ENCODE measurements around the gene SMIM24.
"Not testable (repeated sequence)": the region's sequence is repeated elsewhere in the genome, so short reads cannot be mapped to it uniquely, and the experiment has no call there.

Gene SMIM24

DNA sequence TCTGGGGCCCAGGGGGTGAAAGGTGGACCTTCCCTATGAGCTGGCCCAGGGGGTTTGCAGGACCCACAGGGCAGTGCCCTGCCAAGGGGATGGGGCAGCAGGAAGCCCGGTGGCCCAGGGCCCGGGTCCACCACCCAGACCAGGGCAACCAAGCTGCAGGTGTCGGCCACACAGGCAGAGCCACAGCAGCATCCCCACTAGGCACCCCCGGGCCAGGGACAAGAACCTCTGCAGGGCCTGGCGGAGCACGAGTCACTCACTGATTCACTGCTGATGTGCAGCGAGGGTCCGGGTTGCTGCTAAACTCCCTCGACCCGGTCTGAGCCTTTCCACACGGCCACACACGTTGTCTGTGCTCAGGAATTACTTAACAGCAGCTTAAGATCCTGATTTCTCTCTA lies 34.6 kb upstream of the SMIM24 start:
- DNase-seq (ENCODE audit: low read depth): no peak

- no peak for DNase-seq (ENCODE audit: low read depth)
Measured at GRCh38 chr19:3513229-3514140, 33.2 kb upstream of the SMIM24 start.

- DNase-seq (ENCODE audit: low read depth): no peak
Measured at GRCh38 chr19:3512562-3513228, 32.4 kb upstream of the SMIM24 start.

- DNase-seq (ENCODE audit: low read depth): no peak
Measured at GRCh38 chr19:3511506-3512251, 31.4 kb upstream of the SMIM24 start.

DNA sequence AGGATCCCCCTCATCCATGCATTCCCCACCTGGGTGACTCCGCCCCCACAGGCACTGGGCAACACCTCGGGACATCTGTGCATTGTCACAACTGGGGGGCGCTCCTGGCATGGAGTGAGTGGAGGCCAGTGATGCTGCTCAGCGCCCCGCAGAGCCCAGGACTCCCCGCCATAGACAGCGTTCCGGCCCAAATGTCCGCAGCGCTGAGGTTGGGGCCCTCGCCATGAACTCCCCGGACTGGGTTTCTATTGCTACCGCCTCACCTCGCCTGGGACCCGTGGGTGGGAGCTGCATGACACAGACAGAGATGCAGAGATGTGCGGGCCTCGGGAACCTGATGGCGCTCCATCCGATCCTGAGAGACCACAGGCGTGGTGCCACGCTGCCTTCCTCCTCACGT lies 30.4 kb upstream of the SMIM24 start:
- no peak for DNase-seq (ENCODE audit: low read depth)

- no peak for DNase-seq (ENCODE audit: low read depth)
Measured at GRCh38 chr19:3509566-3509989, 29.3 kb upstream of the SMIM24 start.

GRCh38 chr19:3508771-3509535 lies 28.6 kb upstream of the SMIM24 start:
- DNase-seq (ENCODE audit: low read depth): no peak

DNA sequence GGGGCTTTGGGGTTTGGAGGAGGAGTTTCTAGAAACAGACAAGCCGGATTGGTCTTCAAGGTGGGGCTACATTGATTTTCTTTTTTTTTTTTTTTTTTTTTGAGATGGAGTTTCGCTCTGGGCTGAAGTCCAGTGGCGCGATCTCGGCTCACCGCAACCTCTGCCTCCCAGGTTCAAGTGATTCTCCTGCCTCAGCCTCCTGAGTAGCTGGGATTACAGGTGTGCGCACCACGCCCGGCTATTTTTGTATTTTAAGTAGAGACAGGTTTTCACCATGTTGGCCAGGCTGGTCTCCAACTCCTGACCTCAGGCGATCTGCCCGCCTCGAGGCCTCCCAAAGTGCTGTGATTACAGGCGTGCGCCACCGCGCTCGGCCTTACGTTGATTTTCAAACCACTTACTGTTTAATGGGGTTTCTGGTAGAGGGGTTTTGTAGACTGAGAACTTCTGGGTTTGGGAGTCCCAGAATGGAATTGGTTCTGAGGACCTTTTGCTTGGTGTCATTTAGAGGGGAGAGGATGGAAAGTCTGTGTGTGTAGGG lies 27.9 kb upstream of the SMIM24 start:
- not testable (repeated sequence) for DNase-seq (ENCODE audit: low read depth)

GRCh38 chr19:3507371-3508120 lies 27.2 kb upstream of the SMIM24 start:
- no peak for DNase-seq (ENCODE audit: low read depth)

GRCh38 chr19:3506384-3507340 lies 26.3 kb upstream of the SMIM24 start:
- DNase-seq (ENCODE audit: low read depth): no peak

DNA sequence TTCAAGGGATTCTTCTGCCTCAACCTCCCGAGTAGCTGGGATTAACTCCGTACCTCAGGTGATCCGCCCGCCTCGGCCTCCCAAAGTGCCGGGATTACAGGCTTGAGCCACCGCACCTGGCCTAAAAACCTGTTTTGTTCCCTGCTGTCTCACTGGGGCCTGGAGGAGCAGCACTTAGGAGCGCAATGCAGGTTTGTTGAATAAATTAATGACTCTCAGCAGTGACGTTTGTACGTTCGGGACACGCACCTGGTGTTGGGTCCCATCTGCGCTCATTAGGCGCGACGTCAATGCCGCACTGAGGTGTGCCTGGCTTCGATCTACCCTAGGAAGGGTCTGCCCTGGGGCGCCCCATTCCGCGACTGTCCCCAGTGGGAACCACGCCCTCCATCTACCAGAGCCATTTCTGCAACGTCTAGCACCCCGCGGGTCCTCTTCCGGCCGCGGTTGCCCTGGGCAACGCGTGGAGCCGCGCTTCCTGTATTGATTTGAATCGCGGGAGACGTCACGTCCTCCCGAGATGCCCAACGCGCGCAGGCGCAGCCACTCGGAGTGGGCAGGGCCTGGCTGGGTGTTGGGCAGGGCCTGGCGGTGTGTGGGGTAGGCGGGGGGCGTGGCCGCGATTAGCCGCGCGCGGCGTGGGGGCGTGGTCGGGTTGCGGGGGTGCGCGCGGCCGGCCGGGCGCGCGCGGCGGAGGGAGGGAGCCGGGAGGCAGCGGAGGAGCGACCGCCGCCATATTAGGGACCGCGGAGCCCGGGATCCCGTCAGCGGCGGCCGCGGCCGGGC lies 25.5 kb upstream of the SMIM24 start, which contains the start of gene FZR1:
FZR1 (plus strand) TSS at position 714 of the 786 bp plus-strand sequence. CDS start 16,679 bp downstream, outside the sequence.
- DNase-seq (ENCODE audit: low read depth): peak; percentile 90

DNA sequence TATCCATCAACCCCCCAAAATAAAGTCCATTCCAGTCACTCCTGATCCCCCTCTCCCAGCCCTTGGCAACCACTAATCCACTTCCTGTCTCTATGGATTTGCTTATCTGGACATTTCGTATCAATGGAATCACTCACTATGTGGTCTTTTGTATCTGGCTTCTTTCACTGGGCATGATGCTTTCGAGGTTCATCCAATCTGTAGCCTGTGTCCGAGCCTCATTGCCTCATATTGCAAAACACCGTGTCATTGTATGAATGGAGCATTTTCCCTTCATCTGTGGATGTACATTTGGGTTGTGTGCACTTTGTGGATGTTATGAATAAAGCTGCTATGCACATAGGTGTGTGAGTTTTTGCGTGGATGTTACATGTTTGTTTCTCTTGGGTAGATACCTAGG lies 24.4 kb upstream of the SMIM24 start:
- DNase-seq (ENCODE audit: low read depth): no peak

GRCh38 chr19:3503036-3503572 lies 22.8 kb upstream of the SMIM24 start:
- DNase-seq (ENCODE audit: low read depth): no peak

GRCh38 chr19:3501780-3502179 lies 21.5 kb upstream of the SMIM24 start:
- no peak for DNase-seq (ENCODE audit: low read depth)

GRCh38 chr19:3500429-3501101 lies 20.2 kb upstream of the SMIM24 start, which contains the start of gene DOHH:
Gene DOHH (minus strand): TSS chr19:3500674. CDS start chr19:3496814, 3,860 bp downstream.
- peak; percentile 94 for DNase-seq (ENCODE audit: low read depth)

DNA sequence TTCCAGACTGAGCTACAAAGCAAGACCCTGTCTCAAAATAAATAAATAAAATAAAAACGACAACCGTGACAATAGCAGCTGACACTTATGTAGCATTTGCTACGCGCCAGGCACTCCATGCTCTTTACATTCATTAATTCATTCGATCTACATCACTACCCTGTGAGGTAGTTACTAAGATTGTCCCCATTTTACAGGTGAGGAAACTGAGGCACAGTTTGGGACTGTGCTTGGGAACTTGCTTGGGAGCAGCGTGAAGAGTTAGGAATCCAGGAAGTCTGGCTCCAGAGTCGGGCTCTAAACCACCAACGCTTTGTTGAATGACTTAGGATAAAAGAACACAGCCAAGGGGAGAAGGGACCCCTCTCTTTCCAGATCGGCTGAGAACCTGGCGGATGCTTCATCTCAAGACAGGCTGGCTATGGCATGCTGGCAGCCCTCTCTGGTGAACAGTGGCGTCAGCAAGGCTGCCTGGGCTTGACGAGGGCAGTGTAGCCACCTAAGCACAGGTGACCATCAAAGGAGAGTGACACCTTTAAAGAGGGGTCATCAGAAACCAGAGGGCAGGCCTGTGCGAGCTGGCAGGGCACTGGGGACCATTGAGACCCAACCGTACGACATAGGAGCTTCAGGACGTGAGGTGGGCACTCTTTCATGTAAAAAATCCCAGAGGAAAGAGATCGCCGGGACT lies 19.6 kb upstream of the SMIM24 start:
- DNase-seq (ENCODE audit: low read depth): no peak

Measured in HS-27A (cell line).